Thyroid gland (tissue), 4 donors: ENCODE measurements around the gene SLC25A26. TPM values are rescaled to one million over a fixed set of nuclear protein-coding genes. Genes with fewer than 3 reads are reported as not detected.

Experiments
- DNase-seq, 2 donors: peaks; one replicate each; pipeline ENCODE4 v3.0.0-alpha.2; 2019
- H3K27ac ChIP-seq, 3 donors: fragments of 200-600 bp; sonication (generic); 1 replicate in 2 of 3; 2 replicates in 1 of 3; pipeline ENCODE4 v1.5.1; 2016 to 2019; ENCODE audit warnings: mild to moderate bottlenecking in 1 of 3, moderate library complexity in 1 of 3
- H3K27me3 ChIP-seq: fragments of 200-600 bp; sonication (generic); one replicate; pipeline ENCODE4 v1.5.1; 2019
- H3K36me3 ChIP-seq, 2 donors: fragments of 200-600 bp; sonication (generic); one replicate each; pipeline ENCODE4 v1.5.1; 2016 to 2019
- H3K4me1 ChIP-seq, 2 donors: fragments of 200-600 bp; sonication (generic); one replicate each; pipeline ENCODE4 v1.5.1; 2017 to 2019
- H3K4me3 ChIP-seq, 3 donors: fragments of 200-600 bp; sonication (generic); replicated peaks in 1 of 3; 1 replicate in 2 of 3; 2 replicates in 1 of 3; pipeline ENCODE4 v1.5.1; 2016; ENCODE audit warnings: mild to moderate bottlenecking in 1 of 3
- H3K9me3 ChIP-seq: fragments of 200-600 bp; sonication (generic); one replicate; pipeline ENCODE4 v1.5.1; 2017
- POLR2A ChIP-seq, 2 donors: fragments of 450-650 bp; IDR thresholded peaks; one replicate each; pipeline ENCODE4 v1.6.1; 2017; ENCODE audit warnings: antibody characterized with exemption in 2 of 2, mild to moderate bottlenecking in 2 of 2, moderate library complexity in 1 of 2
- WGBS, 2 donors: methylation state at CpG; one replicate each; pipeline ENCODE4 v1.1.5; 2017; 5-methylcytosine and 5-hydroxymethylcytosine counted together
- intact Hi-C: fragments of 100-400 bp; cut with DNase I; formaldehyde crosslinking; loops from one replicate; pipeline ENCODE4 v1.15.1; 2023
- total RNA-seq, 4 donors: library from RNA; depleted of rRNA; stranded (reverse); fragments of >200 nt; gene quantifications; one replicate each; pipeline ENCODE4 v1.2.3, GENCODE V29; 2016
- TF ChIP-seq, protein P1 (sequence below), 6 experiments: fragments of 200-600 bp in 3 of 6; fragments of 450-650 bp in 3 of 6; sonication (generic) in 3 of 6; IDR thresholded peaks; one replicate each; pipeline ENCODE4 v1.5.1; 2016 to 2019; ENCODE audit warnings: antibody characterized with exemption in 6 of 6, mild to moderate bottlenecking in 2 of 6, inconsistent platforms in 1 of 6, moderate library complexity in 1 of 6

SLC25A26 gene
- total RNA-seq, 4 donors from 2014 or later, result 30.9 to 34.7 (median 32.4) TPM

DNA sequence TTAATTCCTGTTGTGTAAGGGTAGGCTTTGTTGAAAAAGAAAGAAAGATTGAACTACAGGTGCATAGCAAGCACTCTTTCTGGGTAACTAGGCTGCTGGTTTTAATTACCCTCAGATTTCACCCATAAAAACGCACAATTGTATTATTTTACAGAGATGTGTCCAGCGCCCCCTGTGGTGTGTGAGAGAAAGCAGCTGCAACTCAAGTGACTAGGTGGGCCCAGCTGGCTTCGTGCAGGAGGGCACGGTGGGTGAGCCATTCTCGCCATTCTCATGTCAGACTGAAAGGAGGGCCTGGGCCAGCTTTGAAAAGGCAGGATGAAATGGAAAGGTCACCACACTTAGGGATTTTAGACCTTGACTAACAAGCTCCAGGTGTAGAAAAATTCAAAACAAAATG, 157.5 kb downstream of the SLC25A26 start:
- intact Hi-C loops, result no loop called here
- Histone ChIP-seq H3K27ac (no peak overlapping the region), H3K4me3 (no peak overlapping the region), H3K36me3 (peaks cover 58% of the 10 kb centered on the region in 2 donors), H3K4me1 (peaks cover 0 to 5% of the 10 kb centered on the region in 2 donors), H3K9me3 (no peaks in the 10 kb centered on the region), H3K27me3 (no peaks in the 10 kb centered on the region)
- peak in 1 of 2 donors; percentile 23 for DNase-seq
- TF ChIP-seq POLR2A (IDR thresholded peaks at IDR 0.05), result no peak
- TF ChIP-seq, protein P1, sequence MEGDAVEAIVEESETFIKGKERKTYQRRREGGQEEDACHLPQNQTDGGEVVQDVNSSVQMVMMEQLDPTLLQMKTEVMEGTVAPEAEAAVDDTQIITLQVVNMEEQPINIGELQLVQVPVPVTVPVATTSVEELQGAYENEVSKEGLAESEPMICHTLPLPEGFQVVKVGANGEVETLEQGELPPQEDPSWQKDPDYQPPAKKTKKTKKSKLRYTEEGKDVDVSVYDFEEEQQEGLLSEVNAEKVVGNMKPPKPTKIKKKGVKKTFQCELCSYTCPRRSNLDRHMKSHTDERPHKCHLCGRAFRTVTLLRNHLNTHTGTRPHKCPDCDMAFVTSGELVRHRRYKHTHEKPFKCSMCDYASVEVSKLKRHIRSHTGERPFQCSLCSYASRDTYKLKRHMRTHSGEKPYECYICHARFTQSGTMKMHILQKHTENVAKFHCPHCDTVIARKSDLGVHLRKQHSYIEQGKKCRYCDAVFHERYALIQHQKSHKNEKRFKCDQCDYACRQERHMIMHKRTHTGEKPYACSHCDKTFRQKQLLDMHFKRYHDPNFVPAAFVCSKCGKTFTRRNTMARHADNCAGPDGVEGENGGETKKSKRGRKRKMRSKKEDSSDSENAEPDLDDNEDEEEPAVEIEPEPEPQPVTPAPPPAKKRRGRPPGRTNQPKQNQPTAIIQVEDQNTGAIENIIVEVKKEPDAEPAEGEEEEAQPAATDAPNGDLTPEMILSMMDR (IDR thresholded peaks at IDR 0.05), result peak in 2 of 6 experiments; percentile 8 to 37
- WGBS, 2 donors, result 69 to 80% methylated on average over 5 of the region's 5 CpGs

DNA sequence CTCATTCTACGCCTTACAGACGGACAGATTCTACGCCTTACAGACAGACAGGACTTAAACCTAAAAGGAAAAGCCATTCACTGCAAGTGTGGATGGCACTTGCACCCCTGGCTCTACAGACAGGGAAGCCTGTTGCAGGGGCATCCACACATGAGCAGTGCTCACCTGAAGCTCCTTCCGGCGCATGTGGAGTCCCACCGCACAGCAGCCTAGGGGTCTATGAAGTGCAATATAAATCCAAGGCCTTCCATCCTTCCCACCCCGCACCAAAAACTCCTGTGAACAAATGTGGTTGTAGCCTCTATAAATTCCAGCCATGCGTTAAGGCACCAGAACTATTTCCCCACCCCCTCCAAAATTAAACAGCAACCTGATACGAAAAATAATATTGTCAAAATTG, 158.8 kb downstream of the SLC25A26 start:
- TF ChIP-seq, protein P1 (IDR thresholded peaks at IDR 0.05), result no peak
- TF ChIP-seq POLR2A (IDR thresholded peaks at IDR 0.05), result no peak
- Histone ChIP-seq H3K27ac (no peak overlapping the region), H3K9me3 (no peaks in the 10 kb centered on the region), H3K27me3 (no peaks in the 10 kb centered on the region), H3K36me3 (peaks cover 67 to 71% of the 10 kb centered on the region in 2 donors), H3K4me1 (peaks cover 0 to 5% of the 10 kb centered on the region in 2 donors), H3K4me3 (no peak overlapping the region)
- 92 to 93% methylated on average over 9 of the region's 9 CpGs for WGBS, 2 donors
- DNase-seq, result no peak
- intact Hi-C loops, result no loop called here

DNA sequence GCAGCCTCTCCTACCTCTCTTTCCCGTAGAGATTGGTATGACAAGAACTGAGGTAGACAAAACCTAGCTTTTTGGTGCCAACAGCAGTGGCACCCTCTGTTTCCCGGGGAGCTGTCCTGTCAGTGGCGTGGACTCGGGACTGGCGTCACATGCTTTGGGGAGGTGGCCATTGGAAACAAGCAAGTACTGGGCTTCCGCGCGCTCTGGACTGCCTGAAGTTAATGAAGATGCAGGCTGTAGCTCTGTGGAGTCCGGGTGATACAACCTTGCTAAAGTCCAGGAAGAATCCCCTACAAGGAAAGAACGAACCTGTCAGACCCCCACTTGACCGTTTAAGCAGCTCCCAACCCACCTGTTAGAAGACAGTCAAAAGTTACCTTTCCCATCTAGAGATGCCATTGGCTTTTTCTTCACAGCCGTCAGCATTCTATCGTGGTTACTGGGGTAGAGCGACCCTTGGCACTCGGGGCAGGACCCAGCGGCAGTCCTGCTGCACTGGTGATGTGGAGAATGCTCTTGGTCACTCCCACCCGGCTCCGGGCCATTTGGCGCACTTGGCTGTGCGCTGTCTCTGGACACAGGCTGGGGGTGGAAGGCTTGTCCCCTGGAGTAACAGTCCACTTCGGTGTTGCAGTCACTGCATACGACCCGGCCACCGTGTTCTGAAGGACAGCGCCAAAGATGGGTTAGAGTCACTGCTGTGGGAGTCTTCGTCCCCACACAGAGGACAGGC, 159.6 kb downstream of the SLC25A26 start:
- DNase-seq, result no peak
- no peak for TF ChIP-seq POLR2A (IDR thresholded peaks at IDR 0.05)
- TF ChIP-seq, protein P1 (IDR thresholded peaks at IDR 0.05), result no peak
- Histone ChIP-seq H3K4me3 (no peak overlapping the region), H3K27ac (no peak overlapping the region), H3K36me3 (peaks cover 73 to 77% of the 10 kb centered on the region in 2 donors), H3K9me3 (no peaks in the 10 kb centered on the region), H3K27me3 (no peaks in the 10 kb centered on the region), H3K4me1 (peaks cover 0 to 5% of the 10 kb centered on the region in 2 donors)
- WGBS, 2 donors, result 95 to 96% methylated on average over 23 to 25 of the region's 26 CpGs
- intact Hi-C loops, result no loop called here

DNA sequence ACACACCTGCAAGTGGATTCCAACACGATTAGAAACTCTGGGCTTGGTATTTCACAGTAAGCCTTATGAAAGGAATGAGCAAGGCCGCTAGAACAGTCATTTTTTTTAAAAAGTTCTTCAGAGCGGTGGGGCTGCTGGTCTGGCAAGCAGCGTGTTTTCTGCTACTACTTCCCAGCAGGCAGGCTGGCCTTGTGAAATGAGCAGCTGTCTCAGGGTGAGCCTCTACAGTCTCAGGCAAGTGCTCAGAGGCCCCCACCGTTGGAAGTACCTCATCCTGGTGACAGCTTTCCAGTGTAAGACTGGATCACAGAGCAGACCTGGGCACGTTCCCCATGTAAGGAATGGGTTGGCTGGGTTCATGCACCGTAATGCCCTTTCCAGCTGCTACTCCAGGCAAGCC, 160.8 kb downstream of the SLC25A26 start:
- peaks cover 79 to 81% of the 10 kb centered on the region in 2 donors for H3K36me3 ChIP-seq
- H3K9me3 ChIP-seq, result no peaks in the 10 kb centered on the region
- H3K4me3 ChIP-seq, result no peak overlapping the region
- WGBS, 2 donors, result 91 to 97% methylated on average over 7 of the region's 7 CpGs
- no peak for DNase-seq
- H3K27ac ChIP-seq, result no peak overlapping the region
- H3K4me1 ChIP-seq, result peaks cover under 1 to 8% of the 10 kb centered on the region in 2 donors
- TF ChIP-seq, protein P1 (IDR thresholded peaks at IDR 0.05), result no peak
- no peak for TF ChIP-seq POLR2A (IDR thresholded peaks at IDR 0.05)
- H3K27me3 ChIP-seq, result no peaks in the 10 kb centered on the region
- intact Hi-C loops, result no loop called here

DNA sequence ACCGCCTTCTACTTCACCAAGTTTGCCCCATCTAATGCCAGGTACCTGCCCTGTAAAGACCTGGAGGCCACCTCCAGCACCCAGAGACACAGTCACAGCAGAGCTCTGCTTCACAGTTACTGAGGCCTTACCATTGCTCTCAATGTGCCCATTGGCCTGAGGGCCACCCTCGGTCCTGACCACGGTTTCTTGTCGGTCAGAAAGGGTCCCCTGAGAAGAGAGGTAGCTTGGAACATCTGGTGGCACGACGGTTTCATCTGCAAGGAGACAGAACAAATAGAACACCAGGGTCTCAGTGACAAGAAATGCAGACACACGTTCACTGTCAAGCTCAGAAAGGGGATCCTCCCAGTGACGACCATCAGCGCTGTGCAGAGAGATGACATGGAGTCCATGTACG, 161.3 kb downstream of the SLC25A26 start:
- intact Hi-C loops, result no loop called here

More for the DNA sequence above, 161.3 kb downstream of the SLC25A26 start:
- H3K27ac ChIP-seq, result no peak overlapping the region
- WGBS, 2 donors, result 98 to 99% methylated on average over 7 to 10 of the region's 10 CpGs
- TF ChIP-seq, protein P1 (IDR thresholded peaks at IDR 0.05), result no peak
- no peak for TF ChIP-seq POLR2A (IDR thresholded peaks at IDR 0.05)
- H3K9me3 ChIP-seq, result no peaks in the 10 kb centered on the region
- H3K4me1 ChIP-seq, result peaks cover 5 to 9% of the 10 kb centered on the region in 2 donors
- no peak overlapping the region for H3K4me3 ChIP-seq
- peaks cover 79 to 80% of the 10 kb centered on the region in 2 donors for H3K36me3 ChIP-seq
- DNase-seq, result no peak
- no peaks in the 10 kb centered on the region for H3K27me3 ChIP-seq
